ENCODE data around the gene STAM.
"Not testable (repeated sequence)": the region's sequence is repeated elsewhere in the genome, so short reads cannot be mapped to it uniquely, and the experiment has no call there.

Gene STAM

GRCh38 chr10:17682236-17682946, 38.4 kb downstream of the STAM start:
- DNase-seq = no peak

- DNase-seq = no peak
These were observed 39.6 kb downstream of the STAM start for GRCh38 chr10:17683541-17683940.

GRCh38 chr10:17684537-17684936, 40.6 kb downstream of the STAM start:
- no peak for DNase-seq

GRCh38 chr10:17685233-17685840, 41.4 kb downstream of the STAM start:
- DNase-seq = no peak

GRCh38 chr10:17687117-17687831, 43.3 kb downstream of the STAM start:
- no peak for DNase-seq

GRCh38 chr10:17689137-17689536, 45.2 kb downstream of the STAM start:
- no peak for DNase-seq

- DNase-seq = no peak
These were observed 49.1 kb downstream of the STAM start for GRCh38 chr10:17693009-17693408.

- DNase-seq = no peak
These were observed 54.7 kb downstream of the STAM start for GRCh38 chr10:17698696-17699095.

- no peak for DNase-seq
These were observed 57.4 kb downstream of the STAM start for GRCh38 chr10:17701301-17701700.

- no peak for DNase-seq
These were observed 59.8 kb downstream of the STAM start for GRCh38 chr10:17703706-17704105.

GRCh38 chr10:17708821-17709220, 64.9 kb downstream of the STAM start:
- DNase-seq = no peak

GRCh38 chr10:17709492-17709891, 65.5 kb downstream of the STAM start:
- no peak for DNase-seq

GRCh38 chr10:17710181-17710580, 66.2 kb downstream of the STAM start:
- DNase-seq = no peak

GRCh38 chr10:17712053-17712452, 68.1 kb downstream of the STAM start:
- no peak for DNase-seq

- no peak for DNase-seq
These were observed 68.9 kb downstream of the STAM start for GRCh38 chr10:17712717-17713471.

- no peak for DNase-seq
These were observed 69.8 kb downstream of the STAM start for GRCh38 chr10:17713758-17714157.

GRCh38 chr10:17716161-17716560, 72.2 kb downstream of the STAM start:
- no peak for DNase-seq

GRCh38 chr10:17722317-17723014, 78.5 kb downstream of the STAM start:
- DNase-seq = not testable (repeated sequence)

- DNase-seq = no peak
These were observed 81.8 kb downstream of the STAM start for GRCh38 chr10:17725703-17726102.

GRCh38 chr10:17729630-17730029, 85.7 kb downstream of the STAM start:
- DNase-seq = no peak

- no peak for DNase-seq
These were observed 86.7 kb downstream of the STAM start for GRCh38 chr10:17730667-17731066.

GRCh38 chr10:17731331-17732020, 87.5 kb downstream of the STAM start:
- no peak for DNase-seq

Data from DMS79 (cell line).